PC-9 (cell line): ENCODE data around the gene PGRMC2.

Experiments
- CTCF ChIP-seq: fragments of 200-600 bp; sonication (generic); conservative IDR thresholded peaks from 2 replicates; pipeline ENCODE4 v1.6.1; 2017; ENCODE audit warnings: mixed run types, antibody characterized with exemption, mild to moderate bottlenecking, moderate library complexity
- EZH2 ChIP-seq: fragments of 200-600 bp; sonication (generic); IDR thresholded peaks from 2 replicates; pipeline ENCODE4 v1.8.0; 2017; ENCODE audit warnings: antibody characterized with exemption, low read depth

GRCh38 chr4:128249787-128250668 is 37.6 kb downstream of the PGRMC2 start:
- TF ChIP-seq CTCF (no peak), EZH2 (no peak)
